Heart left ventricle (tissue), 16 donors: Measurements from ENCODE around the gene TYK2. TPM values are rescaled to one million over a fixed set of nuclear protein-coding genes. Genes with fewer than 3 reads are reported as not detected.

ENCODE experiments used
- ATAC-seq, 4 donors: fragments of 200-7000 bp; cut with Tn5 transposase; one replicate each; pipeline ENCODE4 v1.9.1; 2020 to 2022; ENCODE audit warnings: moderate library complexity in 4 of 4, mild to moderate bottlenecking in 3 of 4, moderate number of reproducible peaks in 1 of 4
- DNase-seq, 5 donors: peaks; one replicate each; pipeline ENCODE4 v3.0.0-alpha.2; 2020
- H3K27ac ChIP-seq, 12 donors: fragments of 200-600 bp; sonication (generic) in 4 of 12; one replicate each; pipeline versions ENCODE4 v1.5.0 to v1.8.0; 2016 to 2022; ENCODE audit warnings: mild to moderate bottlenecking in 2 of 12
- H3K27me3 ChIP-seq, 9 donors: fragments of 200-600 bp; sonication (generic) in 2 of 9; one replicate each; pipeline versions ENCODE4 v1.5.1 to v1.8.0; 2016 to 2022; ENCODE audit warnings: mild to moderate bottlenecking in 3 of 9
- H3K36me3 ChIP-seq, 9 donors: fragments of 200-600 bp; sonication (generic) in 2 of 9; one replicate each; pipeline versions ENCODE4 v1.5.0 to v1.8.0; 2018 to 2022; ENCODE audit warnings: mild to moderate bottlenecking in 2 of 9
- H3K4me1 ChIP-seq, 12 donors: fragments of 200-600 bp; sonication (generic) in 4 of 12; one replicate each; pipeline versions ENCODE4 v1.5.0 to v1.8.0; 2016 to 2022; ENCODE audit warnings: mild to moderate bottlenecking in 3 of 12
- H3K4me3 ChIP-seq, 12 donors: fragments of 200-600 bp; sonication (generic) in 4 of 12; one replicate each; pipeline versions ENCODE4 v1.5.0 to v1.8.0; 2017 to 2022; ENCODE audit warnings: mild to moderate bottlenecking in 9 of 12, moderate library complexity in 4 of 12
- H3K9me3 ChIP-seq, 12 donors: fragments of 200-600 bp; sonication (generic) in 4 of 12; one replicate each; pipeline versions ENCODE4 v1.5.0 to v1.8.0; 2016 to 2022; ENCODE audit warnings: mild to moderate bottlenecking in 1 of 12
- POLR2A ChIP-seq, 2 donors: fragments of 450-650 bp; IDR thresholded peaks; one replicate each; pipeline ENCODE4 v1.6.1; 2017; ENCODE audit warnings: antibody characterized with exemption in 2 of 2, mild to moderate bottlenecking in 2 of 2, moderate library complexity in 2 of 2
- WGBS, 4 donors: extraction: QIAGEN DNeasy Blood & Tissue Kit in 2 of 4; methylation state at CpG; one replicate each; pipeline versions ENCODE4 v1.1.5 to v1.1.7; 2013 to 2018; 5-methylcytosine and 5-hydroxymethylcytosine counted together
- intact Hi-C, 10 donors: fragments of 100-400 bp; cut with DNase I; formaldehyde crosslinking; loops; one replicate each; pipeline versions ENCODE4 v1.11.1 to v1.14.2; 2022
- microRNA counts, 2 donors: library from miRNA; unstranded; fragments of <30 nt; microRNA quantifications; one replicate each; lab custom pipeline; 2016
- microRNA-seq, 4 donors: library from miRNA; unstranded; fragments of <30 nt; microRNA quantifications; one replicate each; pipeline versions ENCODE4 to v1.2.0, GENCODE V29; 2017 to 2020
- polyA plus RNA-seq, 2 donors: library from polyadenylated mRNA; stranded (reverse); fragments of 200-250 nt; gene quantifications; one replicate each; pipeline ENCODE4 v1.2.3, GENCODE V29; 2013
- total RNA-seq, 9 donors: library from RNA; depleted of rRNA in 2 of 9; stranded (reverse); fragments of >200 nt in 2 of 9; fragmentation: NEBNext Ultra II Directional in 3 of 9; extraction: Animal tissue kit (Norgen Biotek cat#: 25700) in 3 of 9; gene quantifications; one replicate each; pipeline versions ENCODE4 v1.1.0 to v1.2.4, GENCODE V29; 2016 to 2023
- TF ChIP-seq, protein P1 (sequence below), 12 donors: fragments of 200-600 bp; sonication (generic) in 4 of 12; IDR thresholded peaks; one replicate each; pipeline versions ENCODE4 v1.5.0 to v1.8.0; 2018 to 2022; ENCODE audit warnings: antibody characterized with exemption in 12 of 12, mild to moderate bottlenecking in 5 of 12
- donor health status: ischemic (EF 13 %, LVEDD 7.1; RV severe dilation, severe dysfunction).
- donor health status: healthy with polysubstance abuse.
- donor health status: DM: no; HTN: yes; CAD: no.
- donor health status: DM: no; HTN: no; CAD: no.
- donor health status: ischemic (EF 25% LVEDD 6.9; RV normal size, moderate dysfunction).
- donor health status: ischemic (EF 25% LVEDD 5.7; RV mildly dilated, moderate dysfunction).
- donor health status: healthy.
- donor health status: DM: yes; HTN: yes; CAD: no.
- donor health status: ischemic (EF 35%, LVEDD 5.7; RV mildly dilated, moderate dysfunction).
- donor health status: nonischemic (EF 11% LVEDD 7.7; RV severe dilation, severe dysfunction).
- donor health status: DM: yes; HTN: yes; CAD: no.
- donor health status: PGD.
- donor health status: ischemic (EF 29% LVEDD 5.4; RV normal size, mild dysfunction).
- donor health status: nonischemic (EF 23%, LVEDD 6.1; RV moderate dilation, normal function).

The TYK2 gene
- total and polyA plus RNA-seq, 11 donors = 37.7 to 100 (median 59.4) TPM

GRCh38 chr19:10305139-10305806 lies 75.1 kb downstream of the TYK2 start:
- DNase-seq (peak in 2 of 5 donors; percentile 47 to 52), ATAC-seq (peak in 2 of 4 donors; percentile 62 to 66)
- H3K27me3 ChIP-seq = peaks cover 0 to 10% (median 0%) of the 10 kb centered on the region in 9 donors
- H3K27ac ChIP-seq = peak overlapping the region in 1 of 12 donors; percentile 60
- intact Hi-C loops = no loop called here
- H3K4me1 ChIP-seq = peaks cover 0 to 19% (median 0%) of the 10 kb centered on the region in 12 donors
- H3K4me3 ChIP-seq = peak overlapping the region in 1 of 12 donors; percentile 37
- TF ChIP-seq, protein P1, sequence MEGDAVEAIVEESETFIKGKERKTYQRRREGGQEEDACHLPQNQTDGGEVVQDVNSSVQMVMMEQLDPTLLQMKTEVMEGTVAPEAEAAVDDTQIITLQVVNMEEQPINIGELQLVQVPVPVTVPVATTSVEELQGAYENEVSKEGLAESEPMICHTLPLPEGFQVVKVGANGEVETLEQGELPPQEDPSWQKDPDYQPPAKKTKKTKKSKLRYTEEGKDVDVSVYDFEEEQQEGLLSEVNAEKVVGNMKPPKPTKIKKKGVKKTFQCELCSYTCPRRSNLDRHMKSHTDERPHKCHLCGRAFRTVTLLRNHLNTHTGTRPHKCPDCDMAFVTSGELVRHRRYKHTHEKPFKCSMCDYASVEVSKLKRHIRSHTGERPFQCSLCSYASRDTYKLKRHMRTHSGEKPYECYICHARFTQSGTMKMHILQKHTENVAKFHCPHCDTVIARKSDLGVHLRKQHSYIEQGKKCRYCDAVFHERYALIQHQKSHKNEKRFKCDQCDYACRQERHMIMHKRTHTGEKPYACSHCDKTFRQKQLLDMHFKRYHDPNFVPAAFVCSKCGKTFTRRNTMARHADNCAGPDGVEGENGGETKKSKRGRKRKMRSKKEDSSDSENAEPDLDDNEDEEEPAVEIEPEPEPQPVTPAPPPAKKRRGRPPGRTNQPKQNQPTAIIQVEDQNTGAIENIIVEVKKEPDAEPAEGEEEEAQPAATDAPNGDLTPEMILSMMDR (IDR thresholded peaks at IDR 0.05) = no peak
- no peak for TF ChIP-seq POLR2A (IDR thresholded peaks at IDR 0.05)
- H3K9me3 ChIP-seq = no peaks in the 10 kb centered on the region
- 79 to 87% (median 82%) methylated on average over 11 to 17 of the region's 17 CpGs for WGBS, 4 donors
- peaks cover 0 to 7% (median 0%) of the 10 kb centered on the region in 9 donors for H3K36me3 ChIP-seq

MicroRNAs within 50 kb of the gene (microRNA counts, 767-probe panel; counts per million panel counts)
- 0 to 349 counts per million in 2 donors for microRNA hsa-miR-1181 (lab: Ali Mortazavi, UCI)

Small RNAs within 50 kb of the gene (microRNA-seq; reads per million reads assigned to microRNA genes)
- 0 to 0.06 (median 0) reads per million in 4 donors for gene MIR1181

Other genes starting within 250 kb of the TYK2 start
- 10 to 100 TPM; 16.1 to 61.6 (median 25.8) TPM for gene DNMT1, start 185.6 kb downstream of the TYK2 start, total RNA-seq
- gene DNMT1, start 185.6 kb downstream of the TYK2 start, polyA plus RNA-seq = 10 to 100 TPM; 17.3 to 23.5 TPM
- 10 to 100 TPM in 1 of 9 donors, 1 to 10 TPM in 8; 1.7 to 14.2 (median 4.4) TPM for gene S1PR2, start 149.2 kb downstream of the TYK2 start, total RNA-seq
- gene S1PR2, start 149.2 kb downstream of the TYK2 start, polyA plus RNA-seq = 1 to 10 TPM; 1.0 to 4.3 TPM
- 100 to 1,000 TPM in 2 of 9 donors, 10 to 100 TPM in 7; 53.7 to 110 (median 68.2) TPM for gene MRPL4, start 128.4 kb downstream of the TYK2 start, total RNA-seq
- gene MRPL4, start 128.4 kb downstream of the TYK2 start, polyA plus RNA-seq = 100 to 1,000 TPM in 1 of 2 donors, 10 to 100 TPM in 1; 37.7 to 123 TPM
- 10 to 100 TPM in 5 of 9 donors, 1 to 10 TPM in 4; 6.0 to 87.6 (median 10.9) TPM for gene ICAM1, start 109.5 kb downstream of the TYK2 start, total RNA-seq
- 1 to 10 TPM; 6.1 to 9.7 TPM for gene ICAM1, start 109.5 kb downstream of the TYK2 start, polyA plus RNA-seq
- 1 to 10 TPM in 2 of 9 donors, under 1 TPM in 4, not detected in 3; 0.21 to 1.2 (median 0.67) TPM for gene ICAM4, start 93.6 kb downstream of the TYK2 start, total RNA-seq
- gene ICAM4, start 93.6 kb downstream of the TYK2 start, polyA plus RNA-seq = under 1 TPM; 0.33 to 0.57 TPM
- under 1 TPM in 7 of 9 donors, not detected in 2; 0.19 to 0.98 (median 0.34) TPM for gene ICAM5, start 90.6 kb downstream of the TYK2 start, total RNA-seq
- under 1 TPM; 0.11 to 0.35 TPM for gene ICAM5, start 90.6 kb downstream of the TYK2 start, polyA plus RNA-seq
- gene ZGLP1, start 70.8 kb downstream of the TYK2 start, total RNA-seq = 1 to 10 TPM in 4 of 9 donors, under 1 TPM in 5; 0.16 to 2.2 (median 0.83) TPM
- gene ZGLP1, start 70.8 kb downstream of the TYK2 start, polyA plus RNA-seq = 1 to 10 TPM; 1.1 TPM
- gene FDX2, start 64.6 kb downstream of the TYK2 start, total RNA-seq = 10 to 100 TPM; 12.8 to 22.0 (median 16.6) TPM
- gene FDX2, start 64.6 kb downstream of the TYK2 start, polyA plus RNA-seq = 10 to 100 TPM; 32.7 to 37.3 TPM
- 10 to 100 TPM; 11.5 to 22.5 (median 14.0) TPM for gene RAVER1, start 47.0 kb downstream of the TYK2 start, total RNA-seq
- 10 to 100 TPM in 1 of 2 donors, 1 to 10 TPM in 1; 5.9 to 17.2 TPM for gene RAVER1, start 47.0 kb downstream of the TYK2 start, polyA plus RNA-seq
- gene ICAM3, start 40.9 kb downstream of the TYK2 start, total RNA-seq = 10 to 100 TPM in 8 of 9 donors, 1 to 10 TPM in 1; 5.6 to 24.9 (median 18.3) TPM
- gene ICAM3, start 40.9 kb downstream of the TYK2 start, polyA plus RNA-seq = 10 to 100 TPM in 1 of 2 donors, 1 to 10 TPM in 1; 8.6 to 15.5 TPM
- 100 to 1,000 TPM; 108 to 189 (median 138) TPM for gene CDC37, start 23.0 kb upstream of the TYK2 start, total RNA-seq
- 100 to 1,000 TPM; 199 to 282 TPM for gene CDC37, start 23.0 kb upstream of the TYK2 start, polyA plus RNA-seq
- gene PDE4A, start 40.0 kb upstream of the TYK2 start, total RNA-seq = 10 to 100 TPM in 8 of 9 donors, 1 to 10 TPM in 1; 9.3 to 33.3 (median 17.3) TPM
- gene PDE4A, start 40.0 kb upstream of the TYK2 start, polyA plus RNA-seq = 10 to 100 TPM in 1 of 2 donors, 1 to 10 TPM in 1; 5.2 to 11.2 TPM
- 10 to 100 TPM; 52.8 to 94.2 (median 65.4) TPM for gene KEAP1, start 122.8 kb upstream of the TYK2 start, total RNA-seq
- gene KEAP1, start 122.8 kb upstream of the TYK2 start, polyA plus RNA-seq = 10 to 100 TPM; 68.3 to 71.3 TPM
- 1 to 10 TPM in 1 of 9 donors, under 1 TPM in 5, not detected in 3; 0.23 to 1.7 (median 0.32) TPM for gene S1PR5, start 136.9 kb upstream of the TYK2 start, total RNA-seq
- gene S1PR5, start 136.9 kb upstream of the TYK2 start, polyA plus RNA-seq = under 1 TPM in 1 of 2 donors, not detected in 1; 0.10 TPM
- 10 to 100 TPM; 47.3 to 76.1 (median 55.3) TPM for gene ATG4D, start 163.3 kb upstream of the TYK2 start, total RNA-seq
- gene ATG4D, start 163.3 kb upstream of the TYK2 start, polyA plus RNA-seq = 10 to 100 TPM; 55.9 to 83.5 TPM
- 10 to 100 TPM in 6 of 9 donors, 1 to 10 TPM in 3; 6.7 to 13.0 (median 10.4) TPM for gene KRI1, start 185.4 kb upstream of the TYK2 start, total RNA-seq
- 10 to 100 TPM in 1 of 2 donors, 1 to 10 TPM in 1; 9.8 to 15.0 TPM for gene KRI1, start 185.4 kb upstream of the TYK2 start, polyA plus RNA-seq
- gene CDKN2D, start 188.4 kb upstream of the TYK2 start, total RNA-seq = 10 to 100 TPM in 6 of 9 donors, 1 to 10 TPM in 3; 6.8 to 19.9 (median 11.8) TPM
- 10 to 100 TPM; 11.1 to 28.0 TPM for gene CDKN2D, start 188.4 kb upstream of the TYK2 start, polyA plus RNA-seq
- 1 to 10 TPM in 1 of 9 donors, not detected in 8; 3.6 TPM for gene AP1M2, start 206.7 kb upstream of the TYK2 start, total RNA-seq
- not detected for gene AP1M2, start 206.7 kb upstream of the TYK2 start, polyA plus RNA-seq
- 100 to 1,000 TPM in 2 of 9 donors, 10 to 100 TPM in 7; 63.8 to 130 (median 91.9) TPM for gene SLC44A2, start 245.0 kb upstream of the TYK2 start, total RNA-seq
- gene SLC44A2, start 245.0 kb upstream of the TYK2 start, polyA plus RNA-seq = 10 to 100 TPM; 43.1 to 66.3 TPM